NOMO-1 treated with dmso at 0.1 percent for 144 hours (cell line): ENCODE results near the gene RPL28.
"Not testable (repeated sequence)": the region's sequence is repeated elsewhere in the genome, so short reads cannot be mapped to it uniquely, and the experiment has no call there.

Source experiments
- DNase-seq: peaks from one replicate; lab custom pipeline; 2025; ENCODE audit not compliant: unreplicated experiment; lab: John Stamatoyannopoulos, UW

RPL28 gene

DNA sequence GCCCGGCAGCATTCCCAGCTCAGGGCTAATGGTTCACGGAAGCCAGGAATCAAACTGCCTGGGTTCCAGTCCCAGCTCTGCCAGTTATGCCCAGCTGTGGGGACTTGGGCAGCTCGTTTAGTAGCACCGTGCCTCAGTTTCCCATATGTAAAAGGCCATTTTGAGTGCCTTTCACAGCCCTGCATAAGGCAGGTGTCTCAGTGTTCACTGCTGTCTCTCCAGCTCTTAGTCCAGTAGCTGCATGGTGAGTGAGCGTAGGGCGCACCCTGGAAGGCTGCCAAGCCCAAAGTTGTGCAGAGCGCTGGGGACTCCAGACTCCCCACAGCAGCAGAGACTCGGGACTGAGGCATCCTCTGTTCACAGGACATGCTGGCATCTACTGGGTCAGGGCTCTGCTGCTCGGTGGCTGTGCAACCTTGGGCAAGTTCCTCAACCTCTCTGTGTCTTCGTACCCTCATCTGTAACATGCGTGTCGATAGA is 5.5 kb downstream of the RPL28 start:
- DNase-seq: no peak

DNA sequence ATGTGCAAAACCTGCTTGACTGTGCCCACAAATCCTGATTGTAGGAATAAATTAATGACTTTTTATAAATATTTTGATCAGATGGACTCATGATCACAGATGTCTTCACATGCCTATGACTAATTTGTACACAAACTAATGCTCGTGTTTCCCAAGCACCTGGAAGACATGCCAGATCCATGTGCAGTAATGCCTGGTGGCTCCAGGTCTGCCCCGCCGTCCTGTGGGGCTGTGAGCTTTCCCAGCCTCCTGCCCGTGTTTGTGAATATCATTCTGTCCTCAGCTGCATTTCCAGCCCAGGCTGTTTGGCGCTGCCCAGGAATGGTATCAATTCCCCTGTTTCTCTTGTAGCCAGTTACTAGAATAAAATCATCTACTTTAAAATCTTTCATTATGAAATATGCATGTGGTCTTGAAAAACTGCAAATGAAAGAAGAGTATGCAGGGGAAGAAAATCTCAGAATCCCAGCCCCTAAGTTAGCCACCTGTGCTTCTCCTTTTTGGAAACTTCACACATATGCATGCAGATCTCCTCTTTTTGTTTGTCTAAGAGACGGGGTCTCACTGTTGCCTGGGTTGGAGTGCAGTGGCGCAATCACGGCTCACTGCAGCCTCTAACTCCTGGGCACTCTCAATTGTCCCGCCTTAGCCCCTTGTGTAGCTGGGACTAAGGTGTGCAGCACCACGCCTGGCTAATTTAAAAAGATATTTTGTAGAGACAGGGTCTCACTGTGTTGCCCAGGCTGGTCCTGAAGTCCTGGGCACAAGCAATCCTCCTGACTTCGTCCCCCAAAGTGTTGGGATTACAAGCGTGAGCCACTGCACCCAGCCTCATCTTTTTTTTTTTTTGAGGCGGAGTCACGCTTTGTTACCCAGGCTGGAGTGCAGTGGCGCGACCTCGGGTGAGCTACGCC is 6.2 kb downstream of the RPL28 start:
- no peak for DNase-seq

DNA sequence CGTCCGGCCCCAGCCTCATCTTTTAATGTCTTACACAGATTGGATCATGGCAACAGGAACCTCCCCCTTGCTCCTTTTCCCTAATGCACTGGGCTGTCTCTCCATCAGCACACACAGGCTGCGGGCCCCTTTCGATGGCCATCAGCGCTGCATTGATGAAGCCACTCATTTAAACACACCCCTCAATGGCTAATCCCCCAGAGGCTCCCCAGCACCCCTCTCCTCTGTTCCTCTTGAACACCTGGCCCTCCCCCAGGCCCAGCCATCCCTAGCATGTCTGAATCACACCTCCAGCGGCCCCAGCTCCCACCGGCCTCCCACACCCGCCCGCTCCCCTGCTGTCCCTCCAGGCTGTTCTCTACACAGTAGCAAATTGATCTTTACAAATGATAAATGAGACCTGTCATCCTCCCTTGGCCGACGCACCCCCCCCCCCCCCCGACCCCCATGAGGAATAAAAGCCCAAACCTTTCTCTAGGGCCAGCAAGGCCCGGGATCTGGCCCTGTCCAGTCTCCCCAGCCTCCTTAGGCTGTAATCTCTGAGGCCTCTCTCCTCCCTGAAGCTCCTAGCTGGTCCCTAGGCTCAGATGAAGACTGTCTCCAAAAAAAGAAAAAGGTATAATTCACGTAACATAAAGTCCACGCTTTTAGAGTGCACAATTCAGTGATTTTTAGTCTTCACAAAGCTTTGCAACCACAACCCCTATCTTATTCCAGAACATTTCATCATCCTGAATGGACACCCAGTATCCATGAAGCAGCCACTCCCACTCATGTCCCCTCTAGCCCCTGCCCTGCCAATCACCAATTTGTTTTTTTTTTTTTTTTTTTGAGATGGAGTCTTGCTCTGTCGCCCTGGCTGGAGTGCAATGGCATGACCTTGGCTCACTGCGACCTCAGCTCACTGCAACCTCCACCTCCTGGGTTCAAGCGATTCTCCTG is 7.4 kb downstream of the RPL28 start:
- DNase-seq: no peak

DNA sequence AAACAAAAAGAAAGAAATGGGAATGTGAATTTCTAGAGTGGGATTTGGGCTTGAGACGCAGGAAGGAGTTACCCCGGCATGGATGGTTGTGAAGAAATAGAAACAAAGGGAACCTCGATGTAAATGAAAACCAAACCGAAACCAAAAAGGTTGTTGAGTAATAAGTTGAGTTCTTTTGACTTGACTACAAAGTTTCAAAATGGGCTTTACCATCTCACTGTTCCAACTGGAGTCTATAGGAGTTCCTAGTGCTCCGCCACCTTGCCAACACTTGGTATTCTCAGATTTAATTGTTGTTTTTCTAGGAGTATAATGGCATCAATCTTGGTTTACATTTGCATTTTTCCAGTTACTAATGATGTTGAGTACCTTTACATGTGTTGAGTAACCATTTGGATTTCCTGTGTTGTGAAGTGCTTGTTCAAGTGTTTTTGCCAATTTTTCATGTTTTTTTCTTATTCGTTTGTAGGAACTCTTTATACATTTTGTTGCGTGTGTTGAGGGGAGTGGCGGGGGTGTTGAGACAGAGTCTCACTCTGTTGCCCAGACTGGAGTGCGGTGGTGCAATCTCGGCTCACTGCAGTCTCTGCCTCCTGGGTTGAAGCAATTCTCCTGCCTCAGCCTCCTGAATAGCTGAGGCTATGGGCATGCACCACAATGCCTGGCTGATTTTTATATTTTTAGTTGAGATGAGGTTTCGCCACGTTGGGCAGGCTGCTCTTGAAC is 12.6 kb downstream of the RPL28 start:
- peak; percentile 44 for DNase-seq

DNA sequence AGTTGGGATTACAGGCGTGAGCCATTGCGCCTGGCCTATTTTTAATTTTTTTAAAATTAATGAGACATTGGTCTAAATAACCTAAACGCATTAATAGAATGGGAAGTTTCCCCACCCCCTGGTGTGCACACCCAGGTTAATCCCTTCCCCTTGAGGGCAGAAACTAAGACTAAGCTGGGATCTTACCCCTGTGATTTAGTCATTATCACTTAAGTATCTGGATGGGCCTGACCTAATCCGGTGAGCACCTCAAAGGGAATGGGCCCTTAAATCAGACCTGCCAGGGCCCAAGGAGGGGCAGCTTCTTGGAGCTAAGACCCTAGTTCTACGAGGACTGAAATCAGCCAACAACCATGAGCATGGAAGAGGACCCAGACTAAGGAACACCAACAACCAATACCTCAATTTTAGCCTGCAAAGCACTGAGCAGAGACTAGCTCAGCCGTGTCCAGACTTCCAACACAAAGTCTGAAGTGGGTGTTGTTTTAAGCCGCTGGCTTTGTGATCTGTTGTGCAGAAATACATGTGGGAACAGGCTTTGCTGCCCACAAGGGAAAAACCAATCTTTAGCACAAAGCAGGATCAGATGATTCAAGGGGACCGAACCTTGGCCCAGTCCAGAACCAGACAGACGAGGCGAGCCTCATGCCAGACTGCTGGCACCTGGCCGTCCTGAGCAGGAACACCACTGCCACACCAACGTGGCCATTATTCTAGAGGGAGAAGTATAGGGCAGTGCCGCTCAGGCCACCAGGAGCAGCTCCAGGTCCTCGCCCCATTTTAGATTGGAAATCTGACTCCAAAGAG is 14.8 kb downstream of the RPL28 start:
- DNase-seq: no peak

DNA sequence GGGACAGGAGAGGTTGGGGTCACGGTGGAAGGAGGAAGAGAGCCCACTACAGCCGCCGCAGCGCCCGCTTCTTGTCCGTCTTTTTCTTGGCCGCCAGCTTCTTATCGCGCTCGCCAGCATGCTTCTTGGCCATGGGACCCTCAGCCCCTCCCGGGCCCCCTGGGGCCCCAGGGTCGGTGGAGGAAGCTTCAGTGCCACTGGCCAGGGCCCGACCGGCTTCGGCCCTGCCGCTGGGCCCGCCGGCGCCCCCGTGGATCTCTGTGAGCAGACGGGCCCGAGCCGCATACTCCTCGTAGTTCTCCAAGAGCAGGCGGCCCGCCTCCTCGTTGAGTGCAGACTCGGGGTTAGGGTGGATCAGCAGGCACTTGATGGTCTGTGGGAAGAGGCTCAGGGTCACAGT is 15.7 kb downstream of the RPL28 start:
- DNase-seq: not testable (repeated sequence)

DNA sequence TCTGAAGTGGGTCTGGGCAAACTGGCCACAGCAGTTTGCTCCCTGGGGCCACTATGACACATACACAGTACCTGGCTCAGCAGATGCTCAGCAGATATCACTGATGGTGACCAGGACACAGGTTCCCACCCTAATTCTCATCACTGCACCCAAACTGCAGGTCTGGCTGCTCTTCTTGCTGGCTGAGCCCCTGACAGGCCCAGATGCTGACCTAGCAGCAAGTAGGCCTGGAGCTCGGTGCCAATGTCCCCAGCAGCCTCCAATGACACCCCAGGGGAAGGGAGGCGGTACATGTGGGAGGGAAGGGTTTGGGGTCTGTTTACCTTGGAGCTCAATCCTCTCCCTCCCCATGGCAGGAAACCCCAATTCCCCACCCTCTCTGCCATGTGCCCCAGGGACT is 16.8 kb downstream of the RPL28 start:
- no peak for DNase-seq

DNA sequence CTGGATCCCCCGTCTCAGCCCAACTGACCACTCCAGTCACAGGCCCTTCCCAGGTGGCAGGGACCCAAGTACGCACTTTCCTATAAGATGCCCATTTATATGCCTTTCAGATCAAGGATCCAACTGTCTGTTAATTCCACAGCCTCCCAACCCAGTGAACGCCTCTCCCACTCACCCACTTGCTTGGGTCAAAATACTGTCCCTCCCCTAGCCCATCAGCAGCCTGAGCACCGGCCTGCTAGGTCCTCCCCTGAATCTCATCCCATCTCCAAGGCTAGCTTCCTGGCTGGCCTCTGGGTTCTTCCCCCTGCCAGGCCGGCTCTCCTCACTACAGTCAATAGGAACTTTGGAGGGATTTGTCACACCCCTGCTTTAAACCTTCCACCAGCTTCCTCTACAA is 19.9 kb downstream of the RPL28 start:
- DNase-seq: no peak

DNA sequence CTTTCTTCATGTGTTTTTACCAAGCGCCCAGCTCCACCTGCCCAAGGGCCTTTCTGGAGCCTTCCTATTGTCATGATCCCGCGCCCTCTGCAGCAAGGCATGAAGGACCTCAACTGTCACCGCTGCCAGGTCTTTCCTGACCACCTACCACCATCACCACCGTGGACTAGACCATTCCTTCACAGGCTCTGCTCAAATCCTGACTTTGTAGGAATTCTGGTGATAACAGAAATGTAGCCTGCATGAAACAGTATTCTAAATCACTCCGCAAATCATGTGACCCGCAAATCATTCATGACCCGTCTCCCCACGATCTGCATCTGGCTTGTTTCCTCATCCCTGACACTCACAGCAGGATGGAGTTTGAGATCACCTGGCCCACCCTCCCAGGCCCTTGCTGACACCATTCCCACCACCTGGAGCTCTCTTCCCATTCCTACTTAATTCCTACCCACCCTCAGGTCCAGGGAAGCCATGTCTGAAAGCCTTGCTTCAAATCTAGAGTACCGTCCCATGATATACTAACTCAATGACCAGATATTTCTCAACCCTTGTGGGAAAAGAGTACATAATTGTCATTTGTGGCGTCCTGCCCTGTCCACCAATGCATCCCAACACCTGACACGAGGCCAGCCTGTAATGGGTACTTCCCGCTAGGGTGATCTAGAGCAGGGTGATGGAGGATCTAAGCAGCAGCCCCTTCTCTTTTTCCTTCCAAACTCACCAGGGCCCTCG is 20.5 kb downstream of the RPL28 start:
- no peak for DNase-seq

DNA sequence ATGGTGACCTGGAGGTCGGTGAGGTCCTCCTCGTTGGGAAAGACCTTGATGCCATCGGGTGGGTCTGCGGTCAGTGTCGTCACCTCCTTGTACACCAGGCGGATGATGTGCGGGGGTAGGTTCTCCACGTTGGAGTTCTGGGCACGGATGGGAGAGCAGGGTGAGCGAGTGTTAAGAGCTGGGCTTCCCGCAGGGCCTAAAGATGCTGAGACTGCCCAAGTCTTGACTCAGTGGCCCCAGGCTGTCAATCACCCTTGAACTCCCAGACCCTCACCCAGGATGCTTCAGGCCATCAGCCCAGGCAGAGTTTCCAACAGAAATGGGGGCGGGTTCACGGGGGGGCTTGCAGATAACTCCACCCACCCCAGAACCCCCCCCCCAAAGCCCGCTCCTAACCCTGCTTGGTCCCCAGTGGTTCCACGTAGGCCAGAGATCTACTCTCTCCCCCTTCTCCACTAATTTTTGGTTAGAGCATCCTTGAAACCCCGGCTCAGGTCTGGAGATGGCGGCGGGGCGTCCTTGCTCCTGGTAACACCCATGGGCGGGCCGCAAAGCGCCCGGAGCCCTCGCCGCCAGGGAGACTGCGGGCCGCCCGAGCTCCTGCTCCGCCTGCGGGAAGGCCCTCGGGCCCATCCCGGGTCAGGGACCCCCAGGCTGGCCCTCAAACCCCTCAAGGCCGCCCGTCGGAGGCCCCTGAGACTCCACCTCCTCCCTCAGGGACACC is 21.3 kb downstream of the RPL28 start:
- DNase-seq: no peak

DNA sequence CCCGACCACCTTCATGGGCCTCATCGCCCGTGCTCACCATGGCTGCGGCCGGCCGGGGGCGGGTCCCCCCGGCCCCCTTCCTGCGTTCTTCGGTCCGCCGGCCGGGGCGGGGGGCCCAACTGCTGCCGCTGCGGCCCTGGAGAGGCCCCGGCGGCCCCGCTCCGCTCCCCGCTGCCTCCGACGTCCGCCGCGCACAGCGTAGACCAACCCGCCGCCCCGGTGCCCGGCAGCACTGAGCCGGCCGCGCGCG is 21.7 kb downstream of the RPL28 start, which contains the start of gene UBE2S:
Gene UBE2S (minus strand): TSS at position 239 of the 250 bp plus-strand sequence. CDS start 199 bp downstream, at position 40.
- DNase-seq: not testable (repeated sequence)

DNA sequence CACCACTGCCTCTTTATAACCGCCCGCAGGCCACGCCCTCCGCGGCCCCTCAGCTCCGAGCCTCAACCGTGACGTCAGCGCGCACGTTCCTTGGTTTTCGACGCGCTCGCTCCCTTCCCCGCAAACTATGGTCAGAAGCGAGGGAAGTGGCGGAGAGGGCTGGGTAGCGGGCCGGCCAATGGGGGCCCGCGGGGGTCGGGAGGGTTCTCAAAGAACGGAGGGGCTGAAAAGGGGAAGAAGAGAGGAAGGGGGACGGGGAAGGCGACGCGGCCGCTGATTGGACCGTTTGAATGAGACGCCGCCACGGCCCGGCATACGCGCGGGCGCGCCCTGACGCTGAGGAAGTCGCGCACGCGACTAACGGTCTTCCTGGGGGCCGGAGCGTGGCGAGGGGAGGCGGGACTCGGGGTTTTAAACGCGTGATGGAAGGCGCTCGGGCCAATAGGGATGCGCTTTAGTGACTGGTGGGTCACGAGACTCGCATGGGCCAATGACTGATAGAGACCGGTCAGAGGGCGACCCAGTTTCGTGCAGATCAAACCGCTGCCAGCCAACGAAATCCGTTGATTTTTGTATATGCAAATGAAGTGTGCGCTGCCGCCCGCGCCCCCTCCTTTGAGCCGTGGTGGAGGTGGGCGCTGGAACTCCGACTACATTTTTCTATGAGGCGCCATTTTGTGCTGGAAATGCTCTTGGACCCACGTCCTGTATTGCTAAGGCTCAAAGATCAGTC is 22.2 kb downstream of the RPL28 start:
- DNase-seq: peak; percentile 99

DNA sequence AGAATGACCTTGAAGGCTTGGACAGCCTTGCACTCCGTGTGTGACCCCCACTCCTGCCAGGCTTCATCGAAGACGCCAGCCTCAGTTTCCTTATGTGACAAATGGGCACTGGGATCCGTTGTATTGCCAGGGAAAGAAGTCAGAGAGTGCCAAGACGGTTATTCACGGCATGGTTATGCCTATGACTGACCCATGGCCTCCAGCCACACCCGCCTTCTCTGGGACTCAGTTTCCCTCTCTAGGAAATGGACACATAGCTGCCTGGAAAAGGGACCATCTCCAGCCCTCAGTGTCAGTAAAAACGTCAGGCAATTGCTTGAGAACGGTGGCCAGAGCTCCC is 22.8 kb downstream of the RPL28 start:
- DNase-seq: no peak

DNA sequence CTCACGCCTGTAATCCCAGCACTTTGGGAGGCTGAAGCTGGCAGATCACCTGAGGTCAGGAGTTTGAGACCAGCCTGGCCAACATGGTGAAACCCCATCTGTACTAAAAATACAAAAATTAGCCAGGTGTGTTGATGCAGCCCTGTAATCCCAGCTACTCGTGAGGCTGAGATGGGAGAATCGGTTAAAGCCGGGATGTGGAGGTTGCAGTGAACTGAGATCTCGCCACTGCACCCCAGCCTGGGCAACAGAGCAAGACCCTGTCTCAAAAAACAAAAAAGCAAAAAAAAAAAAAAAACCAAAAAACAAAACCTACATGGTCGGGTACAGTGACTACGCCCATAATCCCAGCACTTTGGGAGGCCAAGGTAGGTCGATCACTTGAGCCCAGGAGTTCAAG is 23.4 kb downstream of the RPL28 start:
- DNase-seq: not testable (repeated sequence)

DNA sequence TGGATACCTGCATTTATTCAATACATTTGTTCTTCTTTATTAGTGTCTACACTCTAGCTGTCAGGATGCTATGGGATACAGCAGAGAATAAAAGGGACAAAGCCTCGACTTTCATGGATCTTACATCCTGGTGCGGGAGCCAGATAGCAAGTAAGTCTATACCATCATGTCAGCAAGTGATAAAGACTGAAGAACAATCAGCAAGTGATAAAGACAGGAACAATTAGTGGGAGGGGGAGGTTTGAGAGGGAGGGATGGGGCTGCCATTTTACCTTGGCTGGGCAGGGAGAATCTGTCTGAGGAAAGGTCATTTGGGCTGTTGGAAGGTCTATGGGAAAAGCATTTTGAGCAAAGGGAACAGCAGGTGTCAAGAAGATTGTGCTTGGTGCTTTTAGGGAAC is 24.4 kb downstream of the RPL28 start:
- no peak for DNase-seq

DNA sequence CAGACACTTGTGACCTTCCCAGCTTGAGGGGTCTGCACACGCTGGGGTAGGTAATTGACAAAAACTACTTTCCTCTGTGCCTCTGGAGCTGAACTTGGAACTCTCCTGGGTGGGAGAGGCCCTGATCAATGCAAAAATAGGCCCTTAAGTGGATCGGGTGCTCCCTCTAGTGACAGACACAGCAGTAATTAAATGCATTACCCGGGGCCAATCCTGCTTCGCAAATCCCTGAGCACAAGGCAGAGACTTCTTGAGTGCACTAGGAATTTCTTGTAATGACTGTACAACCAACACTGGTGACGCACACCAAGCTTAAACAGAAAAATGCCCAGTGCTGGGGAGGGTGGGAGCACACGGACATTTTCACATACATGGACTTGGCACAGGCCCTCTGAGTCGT is 32.5 kb downstream of the RPL28 start:
- DNase-seq: no peak

DNA sequence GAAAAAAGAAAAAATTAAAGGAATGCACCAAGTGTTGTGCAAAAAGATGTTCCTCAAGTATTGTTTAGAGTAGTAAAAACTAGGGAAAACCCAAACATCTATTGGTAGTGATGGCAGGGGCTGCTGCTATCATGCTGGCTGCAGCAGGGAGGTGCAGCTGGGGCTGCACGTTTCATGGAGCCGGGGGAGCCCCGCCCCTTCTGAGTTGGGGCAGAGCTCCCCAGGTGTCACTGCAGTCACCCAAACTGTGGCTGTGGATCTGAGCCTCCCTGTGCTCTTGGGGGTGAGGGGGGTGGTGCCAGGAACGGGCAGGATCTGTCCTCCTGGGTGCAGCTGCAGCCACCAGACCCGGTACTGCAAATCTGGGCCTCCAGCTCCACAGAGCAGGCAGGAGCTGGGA is 33.4 kb downstream of the RPL28 start:
- no peak for DNase-seq

DNA sequence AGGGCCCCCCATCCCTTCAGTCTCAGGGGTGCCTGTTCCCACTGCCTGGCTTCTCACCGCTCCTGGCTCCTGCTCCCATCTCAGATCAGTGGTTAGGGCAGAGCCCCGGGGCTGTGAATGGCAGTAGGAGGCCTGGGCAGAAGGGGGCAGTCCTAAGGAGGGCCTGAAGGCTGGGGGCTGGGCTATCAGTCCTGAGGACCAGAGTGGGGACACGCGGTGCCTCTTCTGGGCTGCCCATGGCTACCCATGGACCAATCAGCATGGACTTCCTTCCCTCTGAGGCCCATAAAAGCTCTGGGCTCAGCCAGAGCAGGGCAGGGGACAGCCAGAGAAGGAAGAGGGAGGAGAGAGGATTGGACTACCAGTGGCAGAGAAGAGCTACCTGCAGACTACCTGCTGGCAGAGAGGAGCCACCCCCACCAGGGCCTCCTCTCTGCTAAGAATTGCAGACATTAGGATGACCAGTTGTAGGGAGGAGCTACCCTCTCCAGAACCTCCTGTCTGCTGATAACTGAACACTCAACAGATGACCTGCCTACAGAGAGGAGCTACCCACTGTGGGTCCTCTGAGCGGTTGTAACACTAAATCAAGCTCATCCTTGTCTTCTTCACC is 34.0 kb downstream of the RPL28 start:
- no peak for DNase-seq
